Measurements from ENCODE around the gene SLAMF9. TPM values are rescaled to one million over a fixed set of nuclear protein-coding genes. Genes with fewer than 3 reads are reported as not detected.

The SLAMF9 gene
- total and polyA plus RNA-seq, 2 of the 8 experiments (the other 6 are each of a cell fraction or from before 2014, with no cell fraction given): not detected

DNA sequence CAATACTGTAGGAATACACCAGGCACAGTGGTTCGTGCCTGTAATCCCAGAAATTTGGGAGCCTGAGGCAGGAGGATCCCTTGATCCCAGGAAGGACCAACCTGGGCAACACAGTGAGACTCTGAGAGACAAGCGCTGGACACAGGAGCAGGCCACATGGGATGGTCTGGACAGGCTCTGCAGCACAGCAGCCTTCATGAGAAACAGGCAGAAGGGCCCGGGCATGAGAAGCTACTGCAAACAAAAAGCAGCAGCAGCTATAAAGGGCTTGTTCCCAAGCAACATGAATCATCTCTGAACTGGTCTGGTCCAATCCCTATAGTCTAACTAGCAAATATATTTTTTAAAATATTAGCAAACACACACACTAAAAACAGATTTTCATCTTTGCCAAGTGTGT, 35.5 kb upstream of the SLAMF9 start:
- H3K9ac ChIP-seq (replicated peaks in 1 of 4; ENCODE audit: extremely low read depth in 1 of 4, low read depth in 3 of 4, low read length in 3 of 4): no peak overlapping the region
- H3K36me3 ChIP-seq (ENCODE audit: control insufficient read depth in 2 of 4, insufficient read depth in 4 of 4, low read length in 3 of 4): no peaks in the 10 kb centered on the region
- H3K4me1 ChIP-seq (replicated peaks in 1 of 4; ENCODE audit: control insufficient read depth in 3 of 4, insufficient read depth in 4 of 4, low read length in 3 of 4): no peaks in the 10 kb centered on the region
- no peak overlapping the region for H2AFZ ChIP-seq (ENCODE audit: low read length)
- no peak overlapping the region for H3K56ac ChIP-seq (replicated peaks; ENCODE audit: insufficient read length, low read depth, low read length)
- ChIA-PET CTCF (ENCODE audit: partially characterized antibody) (interaction anchor here (1.1 to 8.9 kb wide), 4 partner anchors 13 to 54 kb away, joined by 4 to 98 read pairs (median 4); no protein-coding TSS in a partner anchor), POLR2A (ENCODE audit: partially characterized antibody) (no interaction called here)
- no peaks in the 10 kb centered on the region for H3K79me2 ChIP-seq (ENCODE audit: control insufficient read depth in 1 of 2, insufficient read depth in 2 of 2, low read length in 2 of 2)
- WGBS, 2 experiments (ENCODE audit: extremely low coverage in 1 of 2, insufficient coverage in 1 of 2, insufficient read length in 1 of 2, insufficient replicate concordance in 2 of 2, low coverage in 1 of 2, low lambda C conversion rate in 2 of 2, missing lambda C conversion rate in 1 of 2): 60% methylated on average over 3 of the region's 3 CpGs; no CpG with 5 or more reads in 1 of the 2 experiments
- no peak overlapping the region for H3K14ac ChIP-seq (ENCODE audit: insufficient read length)
- H4K8ac ChIP-seq (ENCODE audit: extremely low read depth, insufficient read depth, low read length): no peak overlapping the region
- H4K5ac ChIP-seq (ENCODE audit: insufficient read length, low read depth, low read length): no peak overlapping the region
- H3K4ac ChIP-seq (replicated peaks; ENCODE audit: insufficient read length, low read depth, low read length): no peak overlapping the region
- no peak overlapping the region for H4K91ac ChIP-seq (replicated peaks; ENCODE audit: insufficient read length, low read length)
- no peak overlapping the region for H2BK120ac ChIP-seq (replicated peaks; ENCODE audit: low read depth, low read length)
- no peak overlapping the region for H3K4me3 ChIP-seq (ENCODE audit: extremely low read depth in 1 of 4, insufficient read depth in 2 of 4, low read depth in 3 of 4, low read length in 4 of 4)
- FAIRE-seq (no peak), DNase-seq (ENCODE audit: low read depth in 1 of 2, low spot score in 2 of 2) (peak in 1 of 2 experiments; percentile 27)
- H3K23ac ChIP-seq (ENCODE audit: insufficient read length): no peak overlapping the region
- H2AK5ac ChIP-seq (ENCODE audit: low read depth, low read length): no peak overlapping the region
- no peak overlapping the region for H2BK20ac ChIP-seq (ENCODE audit: low read length)
- no peak overlapping the region for H3K18ac ChIP-seq (ENCODE audit: extremely low read depth, low read length)
- no peak overlapping the region for H3K27ac ChIP-seq (ENCODE audit: low read depth, low read length)
- H4K20me1 ChIP-seq (replicated peaks in 1 of 2; ENCODE audit: control insufficient read depth in 1 of 2, insufficient read depth in 2 of 2, low read length in 2 of 2): no peaks in the 10 kb centered on the region
- peaks cover 0 to 5% of the 10 kb centered on the region in 2 experiments; a peak in 1 of 4 replicates for H3K9me3 ChIP-seq (ENCODE audit: insufficient read depth in 2 of 2, low read depth in 1 of 2, low read length in 1 of 2)
- no peaks in the 10 kb centered on the region; the same call in 1 of the 2 replicates for H3K23me2 ChIP-seq (ENCODE audit: low read depth, low read length)
- no peak overlapping the region for H2BK15ac ChIP-seq (ENCODE audit: low read length)
- no peak overlapping the region for H3K4me2 ChIP-seq (ENCODE audit: insufficient read depth in 1 of 2, low read depth in 2 of 2, low read length in 2 of 2)
- H2BK5ac ChIP-seq (ENCODE audit: low read depth, low read length): no peak overlapping the region
- no peaks in the 10 kb centered on the region for H3K27me3 ChIP-seq (replicated peaks in 1 of 4; ENCODE audit: control insufficient read depth in 3 of 4, extremely low read depth in 1 of 4, insufficient read depth in 3 of 4, low read length in 3 of 4)
- no peaks in the 10 kb centered on the region for H3K79me1 ChIP-seq (ENCODE audit: low read depth, low read length)
- no peak overlapping the region for H2BK12ac ChIP-seq (ENCODE audit: low read depth, low read length)
- TF ChIP-seq TEAD4 (IDR thresholded peaks at IDR 0.05; ENCODE audit: low read depth, low read length) (no peak), HDAC6 (IDR thresholded peaks at IDR 0.05; ENCODE audit: low read depth, low read length) (no peak), CHD1 (IDR thresholded peaks at IDR 0.05; ENCODE audit: low read depth, low read length) (no peak), RXRA (IDR thresholded peaks at IDR 0.05; ENCODE audit: insufficient read depth, low read depth, low read length) (no peak), FOSL1 (IDR thresholded peaks at IDR 0.05; ENCODE audit: insufficient read depth, low read depth, low read length) (no peak), GTF2F1 (IDR thresholded peaks at IDR 0.05; ENCODE audit: borderline replicate concordance, low read depth, low read length) (no peak), KDM1A (IDR thresholded peaks at IDR 0.05; ENCODE audit: borderline replicate concordance, low read length) (no peak), POLR2AphosphoS5 (IDR thresholded peaks at IDR 0.05; ENCODE audit: low read depth, low read length) (no peak), RNF2 (IDR thresholded peaks at IDR 0.05; ENCODE audit: borderline replicate concordance, low read depth, low read length, missing control alignments, poor library complexity, severe bottlenecking) (no peak)
- TF ChIP-seq, protein P1, sequence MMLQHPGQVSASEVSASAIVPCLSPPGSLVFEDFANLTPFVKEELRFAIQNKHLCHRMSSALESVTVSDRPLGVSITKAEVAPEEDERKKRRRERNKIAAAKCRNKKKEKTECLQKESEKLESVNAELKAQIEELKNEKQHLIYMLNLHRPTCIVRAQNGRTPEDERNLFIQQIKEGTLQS (IDR thresholded peaks at IDR 0.05; ENCODE audit: insufficient read depth, low read depth, low read length): no peak
- TF ChIP-seq, protein P2, sequence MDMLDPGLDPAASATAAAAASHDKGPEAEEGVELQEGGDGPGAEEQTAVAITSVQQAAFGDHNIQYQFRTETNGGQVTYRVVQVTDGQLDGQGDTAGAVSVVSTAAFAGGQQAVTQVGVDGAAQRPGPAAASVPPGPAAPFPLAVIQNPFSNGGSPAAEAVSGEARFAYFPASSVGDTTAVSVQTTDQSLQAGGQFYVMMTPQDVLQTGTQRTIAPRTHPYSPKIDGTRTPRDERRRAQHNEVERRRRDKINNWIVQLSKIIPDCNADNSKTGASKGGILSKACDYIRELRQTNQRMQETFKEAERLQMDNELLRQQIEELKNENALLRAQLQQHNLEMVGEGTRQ (IDR thresholded peaks at IDR 0.05; ENCODE audit: low read length): no peak

All from H1 (cell line).